ENCODE results near the gene KERA. TPM values are rescaled to one million over a fixed set of nuclear protein-coding genes. Genes with fewer than 3 reads are reported as not detected.

KERA gene
- total and polyA plus RNA-seq, 2 experiments from 2014 or later = not detected

DNA sequence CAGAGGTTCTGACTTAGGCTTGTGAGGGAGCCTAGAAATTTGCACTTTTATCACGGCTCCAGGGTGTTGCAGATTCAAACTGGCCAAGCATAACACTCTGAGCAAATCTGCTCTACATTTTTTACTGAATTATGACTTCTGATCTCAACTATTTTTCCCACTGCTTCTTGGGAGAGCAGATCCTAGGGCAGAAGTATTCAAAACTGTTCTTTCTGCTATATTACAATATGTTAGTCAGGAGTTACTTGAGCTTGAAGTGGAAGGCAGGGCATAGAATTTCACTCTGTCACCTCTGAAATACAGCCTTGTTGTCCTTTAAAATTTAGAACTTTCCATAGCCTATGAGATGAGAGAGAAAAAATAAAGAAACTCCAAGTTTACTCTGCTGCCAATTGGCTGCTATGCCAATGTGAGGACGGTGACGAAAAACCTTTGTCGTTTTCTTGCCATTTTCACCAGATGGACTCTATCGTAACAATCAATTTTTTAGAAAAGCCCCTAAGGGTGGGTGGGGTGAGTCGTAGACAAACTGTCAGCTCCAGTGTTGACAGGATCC lies 16.4 kb upstream of the KERA start (continued):
- TF ChIP-seq, protein P1, sequence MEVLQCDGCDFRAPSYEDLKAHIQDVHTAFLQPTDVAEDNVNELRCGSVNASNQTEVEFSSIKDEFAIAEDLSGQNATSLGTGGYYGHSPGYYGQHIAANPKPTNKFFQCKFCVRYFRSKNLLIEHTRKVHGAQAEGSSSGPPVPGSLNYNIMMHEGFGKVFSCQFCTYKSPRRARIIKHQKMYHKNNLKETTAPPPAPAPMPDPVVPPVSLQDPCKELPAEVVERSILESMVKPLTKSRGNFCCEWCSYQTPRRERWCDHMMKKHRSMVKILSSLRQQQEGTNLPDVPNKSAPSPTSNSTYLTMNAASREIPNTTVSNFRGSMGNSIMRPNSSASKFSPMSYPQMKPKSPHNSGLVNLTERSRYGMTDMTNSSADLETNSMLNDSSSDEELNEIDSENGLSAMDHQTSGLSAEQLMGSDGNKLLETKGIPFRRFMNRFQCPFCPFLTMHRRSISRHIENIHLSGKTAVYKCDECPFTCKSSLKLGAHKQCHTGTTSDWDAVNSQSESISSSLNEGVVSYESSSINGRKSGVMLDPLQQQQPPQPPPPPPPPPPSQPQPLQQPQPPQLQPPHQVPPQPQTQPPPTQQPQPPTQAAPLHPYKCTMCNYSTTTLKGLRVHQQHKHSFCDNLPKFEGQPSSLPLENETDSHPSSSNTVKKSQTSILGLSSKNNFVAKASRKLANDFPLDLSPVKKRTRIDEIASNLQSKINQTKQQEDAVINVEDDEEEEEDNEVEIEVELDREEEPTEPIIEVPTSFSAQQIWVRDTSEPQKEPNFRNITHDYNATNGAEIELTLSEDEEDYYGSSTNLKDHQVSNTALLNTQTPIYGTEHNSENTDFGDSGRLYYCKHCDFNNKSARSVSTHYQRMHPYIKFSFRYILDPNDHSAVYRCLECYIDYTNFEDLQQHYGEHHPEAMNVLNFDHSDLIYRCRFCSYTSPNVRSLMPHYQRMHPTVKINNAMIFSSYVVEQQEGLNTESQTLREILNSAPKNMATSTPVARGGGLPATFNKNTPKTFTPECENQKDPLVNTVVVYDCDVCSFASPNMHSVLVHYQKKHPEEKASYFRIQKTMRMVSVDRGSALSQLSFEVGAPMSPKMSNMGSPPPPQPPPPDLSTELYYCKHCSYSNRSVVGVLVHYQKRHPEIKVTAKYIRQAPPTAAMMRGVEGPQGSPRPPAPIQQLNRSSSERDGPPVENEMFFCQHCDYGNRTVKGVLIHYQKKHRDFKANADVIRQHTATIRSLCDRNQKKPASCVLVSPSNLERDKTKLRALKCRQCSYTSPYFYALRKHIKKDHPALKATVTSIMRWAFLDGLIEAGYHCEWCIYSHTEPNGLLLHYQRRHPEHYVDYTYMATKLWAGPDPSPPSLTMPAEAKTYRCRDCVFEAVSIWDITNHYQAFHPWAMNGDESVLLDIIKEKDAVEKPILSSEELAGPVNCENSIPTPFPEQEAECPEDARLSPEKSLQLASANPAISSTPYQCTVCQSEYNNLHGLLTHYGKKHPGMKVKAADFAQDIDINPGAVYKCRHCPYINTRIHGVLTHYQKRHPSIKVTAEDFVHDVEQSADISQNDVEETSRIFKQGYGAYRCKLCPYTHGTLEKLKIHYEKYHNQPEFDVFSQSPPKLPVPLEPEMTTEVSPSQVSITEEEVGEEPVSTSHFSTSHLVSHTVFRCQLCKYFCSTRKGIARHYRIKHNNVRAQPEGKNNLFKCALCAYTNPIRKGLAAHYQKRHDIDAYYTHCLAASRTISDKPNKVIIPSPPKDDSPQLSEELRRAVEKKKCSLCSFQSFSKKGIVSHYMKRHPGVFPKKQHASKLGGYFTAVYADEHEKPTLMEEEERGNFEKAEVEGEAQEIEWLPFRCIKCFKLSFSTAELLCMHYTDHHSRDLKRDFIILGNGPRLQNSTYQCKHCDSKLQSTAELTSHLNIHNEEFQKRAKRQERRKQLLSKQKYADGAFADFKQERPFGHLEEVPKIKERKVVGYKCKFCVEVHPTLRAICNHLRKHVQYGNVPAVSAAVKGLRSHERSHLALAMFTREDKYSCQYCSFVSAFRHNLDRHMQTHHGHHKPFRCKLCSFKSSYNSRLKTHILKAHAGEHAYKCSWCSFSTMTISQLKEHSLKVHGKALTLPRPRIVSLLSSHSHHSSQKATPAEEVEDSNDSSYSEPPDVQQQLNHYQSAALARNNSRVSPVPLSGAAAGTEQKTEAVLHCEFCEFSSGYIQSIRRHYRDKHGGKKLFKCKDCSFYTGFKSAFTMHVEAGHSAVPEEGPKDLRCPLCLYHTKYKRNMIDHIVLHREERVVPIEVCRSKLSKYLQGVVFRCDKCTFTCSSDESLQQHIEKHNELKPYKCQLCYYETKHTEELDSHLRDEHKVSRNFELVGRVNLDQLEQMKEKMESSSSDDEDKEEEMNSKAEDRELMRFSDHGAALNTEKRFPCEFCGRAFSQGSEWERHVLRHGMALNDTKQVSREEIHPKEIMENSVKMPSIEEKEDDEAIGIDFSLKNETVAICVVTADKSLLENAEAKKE (CRISPR knock-in tag; IDR thresholded peaks at IDR 0.05) = no peak
- TF ChIP-seq, protein P2, sequence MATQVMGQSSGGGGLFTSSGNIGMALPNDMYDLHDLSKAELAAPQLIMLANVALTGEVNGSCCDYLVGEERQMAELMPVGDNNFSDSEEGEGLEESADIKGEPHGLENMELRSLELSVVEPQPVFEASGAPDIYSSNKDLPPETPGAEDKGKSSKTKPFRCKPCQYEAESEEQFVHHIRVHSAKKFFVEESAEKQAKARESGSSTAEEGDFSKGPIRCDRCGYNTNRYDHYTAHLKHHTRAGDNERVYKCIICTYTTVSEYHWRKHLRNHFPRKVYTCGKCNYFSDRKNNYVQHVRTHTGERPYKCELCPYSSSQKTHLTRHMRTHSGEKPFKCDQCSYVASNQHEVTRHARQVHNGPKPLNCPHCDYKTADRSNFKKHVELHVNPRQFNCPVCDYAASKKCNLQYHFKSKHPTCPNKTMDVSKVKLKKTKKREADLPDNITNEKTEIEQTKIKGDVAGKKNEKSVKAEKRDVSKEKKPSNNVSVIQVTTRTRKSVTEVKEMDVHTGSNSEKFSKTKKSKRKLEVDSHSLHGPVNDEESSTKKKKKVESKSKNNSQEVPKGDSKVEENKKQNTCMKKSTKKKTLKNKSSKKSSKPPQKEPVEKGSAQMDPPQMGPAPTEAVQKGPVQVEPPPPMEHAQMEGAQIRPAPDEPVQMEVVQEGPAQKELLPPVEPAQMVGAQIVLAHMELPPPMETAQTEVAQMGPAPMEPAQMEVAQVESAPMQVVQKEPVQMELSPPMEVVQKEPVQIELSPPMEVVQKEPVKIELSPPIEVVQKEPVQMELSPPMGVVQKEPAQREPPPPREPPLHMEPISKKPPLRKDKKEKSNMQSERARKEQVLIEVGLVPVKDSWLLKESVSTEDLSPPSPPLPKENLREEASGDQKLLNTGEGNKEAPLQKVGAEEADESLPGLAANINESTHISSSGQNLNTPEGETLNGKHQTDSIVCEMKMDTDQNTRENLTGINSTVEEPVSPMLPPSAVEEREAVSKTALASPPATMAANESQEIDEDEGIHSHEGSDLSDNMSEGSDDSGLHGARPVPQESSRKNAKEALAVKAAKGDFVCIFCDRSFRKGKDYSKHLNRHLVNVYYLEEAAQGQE (IDR thresholded peaks at IDR 0.05; ENCODE audit: unreplicated experiment) = no peak
- TF ChIP-seq EZH2phosphoT487 (IDR thresholded peaks at IDR 0.05; ENCODE audit: unreplicated experiment) (no peak), CREB1 (CRISPR knock-in tag; IDR thresholded peaks at IDR 0.05; ENCODE audit: low read depth) (no peak), POLR2AphosphoS5 (IDR thresholded peaks at IDR 0.05; ENCODE audit: low read depth) (no peak), ZNF331 (CRISPR knock-in tag; IDR thresholded peaks at IDR 0.05; ENCODE audit: low read depth) (no peak), STAT1 (IDR thresholded peaks at IDR 0.05; ENCODE audit: unreplicated experiment) (no peak), EZH2 (IDR thresholded peaks at IDR 0.05; ENCODE audit: low read depth, unreplicated experiment) (no peak)
- TF ChIP-seq, protein P3, sequence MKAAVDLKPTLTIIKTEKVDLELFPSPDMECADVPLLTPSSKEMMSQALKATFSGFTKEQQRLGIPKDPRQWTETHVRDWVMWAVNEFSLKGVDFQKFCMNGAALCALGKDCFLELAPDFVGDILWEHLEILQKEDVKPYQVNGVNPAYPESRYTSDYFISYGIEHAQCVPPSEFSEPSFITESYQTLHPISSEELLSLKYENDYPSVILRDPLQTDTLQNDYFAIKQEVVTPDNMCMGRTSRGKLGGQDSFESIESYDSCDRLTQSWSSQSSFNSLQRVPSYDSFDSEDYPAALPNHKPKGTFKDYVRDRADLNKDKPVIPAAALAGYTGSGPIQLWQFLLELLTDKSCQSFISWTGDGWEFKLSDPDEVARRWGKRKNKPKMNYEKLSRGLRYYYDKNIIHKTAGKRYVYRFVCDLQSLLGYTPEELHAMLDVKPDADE (IDR thresholded peaks at IDR 0.05) = no peak
